Mucosa of gallbladder (tissue), 1 donor: ENCODE results near the gene CLDN34. TPM values are rescaled to one million over a fixed set of nuclear protein-coding genes. Genes with fewer than 3 reads are reported as not detected.

Experiments
- DNase-seq: peaks from one replicate; pipeline ENCODE4 v3.0.0-alpha.2; 2020; ENCODE audit warnings: low spot score
- total RNA-seq: library from RNA; stranded (reverse); gene quantifications from one replicate; pipeline ENCODE4 v1.2.1, GENCODE V29; 2021
- donor health status: DM: no; HTN: no; CAD: no.

The CLDN34 gene
- total RNA-seq, 1 donor from 2014 or later: 0.43 TPM

GRCh38 chrX:10016519-10017132 is 49.5 kb downstream of the CLDN34 start:
- DNase-seq: no peak

GRCh38 chrX:10017872-10018271 is 50.7 kb downstream of the CLDN34 start:
- no peak for DNase-seq

Other genes with a start within 250 kb of the CLDN34 start
- gene GPR143, start 201.5 kb upstream of the CLDN34 start, total RNA-seq: 1.8 TPM
- 13.1 TPM for gene SHROOM2, start 180.9 kb upstream of the CLDN34 start, total RNA-seq
- gene CLCN4, start 189.6 kb downstream of the CLDN34 start, total RNA-seq: 8.0 TPM